ENCODE measurements around the gene STK25. TPM values are rescaled to one million over a fixed set of nuclear protein-coding genes. Genes with fewer than 3 reads are reported as not detected.
"Not testable (repeated sequence)": the region's sequence is repeated elsewhere in the genome, so short reads cannot be mapped to it uniquely, and the experiment has no call there.

STK25 gene
- total RNA-seq, 1 donor from 2014 or later, result 192 TPM

DNA sequence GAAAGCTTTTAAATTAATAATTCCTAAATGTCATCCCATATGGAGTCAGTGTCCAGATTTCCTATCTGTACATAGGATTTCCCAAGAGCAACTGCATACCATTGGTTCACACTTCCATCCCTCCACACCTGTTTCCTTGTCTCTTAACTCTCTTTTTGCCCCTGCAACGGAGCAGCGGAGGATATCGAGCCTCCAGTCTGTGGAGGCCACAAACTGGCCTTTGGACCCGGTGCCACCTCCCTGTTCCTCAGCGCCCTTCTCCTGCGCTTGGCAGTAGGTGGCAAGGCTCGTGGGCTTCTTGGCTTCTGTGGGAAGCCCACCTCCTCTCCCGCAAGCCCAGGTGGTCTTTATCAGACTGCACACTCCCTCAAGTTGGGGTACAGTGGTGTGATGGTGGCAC is 23.8 kb upstream of the STK25 start:
- peaks cover 5% of the 10 kb centered on the region for H3K4me1 Mint-ChIP-seq
- no peak for DNase-seq (ENCODE audit: low spot score in 2 of 2, unreplicated experiment in 2 of 2)
- no peaks in the 10 kb centered on the region for H3K36me3 Mint-ChIP-seq
- no peak for TF ChIP-seq CTCF (IDR thresholded peaks at IDR 0.05; ENCODE audit: unreplicated experiment)
- no peak overlapping the region for H3K4me3 Mint-ChIP-seq
- H3K9me3 Mint-ChIP-seq, result no peaks in the 10 kb centered on the region
- H3K27me3 Mint-ChIP-seq (ENCODE audit: low read depth), result no peaks in the 10 kb centered on the region
- no peak overlapping the region for H3K27ac Mint-ChIP-seq

DNA sequence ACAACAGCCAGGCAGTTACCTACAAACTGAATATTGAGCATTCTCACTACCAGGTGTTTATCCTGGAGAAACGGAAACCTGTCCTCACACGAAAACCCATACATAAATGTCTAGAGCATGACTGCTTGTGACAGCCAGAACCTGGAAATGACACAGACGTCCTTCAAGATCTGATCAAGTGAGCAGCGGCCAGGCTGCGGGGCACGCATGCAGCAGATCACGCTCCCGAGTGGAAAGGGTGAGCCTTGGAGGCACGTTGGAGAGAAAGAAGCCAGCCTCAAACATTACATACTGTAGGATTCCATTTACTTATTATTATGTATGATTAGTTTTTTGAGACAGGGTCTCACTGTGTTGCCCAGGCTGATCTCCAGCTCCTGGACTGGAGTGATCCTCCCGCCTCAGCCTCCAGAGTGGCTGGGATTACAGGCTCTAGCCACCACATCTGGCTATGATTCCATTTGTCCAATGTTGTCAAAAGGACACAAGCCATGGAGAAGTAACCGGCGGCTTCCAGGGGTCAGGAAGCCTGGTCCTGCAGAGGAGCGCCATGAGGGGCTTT is 22.9 kb upstream of the STK25 start:
- H3K4me3 Mint-ChIP-seq, result no peak overlapping the region
- H3K27me3 Mint-ChIP-seq (ENCODE audit: low read depth), result no peaks in the 10 kb centered on the region
- no peaks in the 10 kb centered on the region for H3K36me3 Mint-ChIP-seq
- H3K9me3 Mint-ChIP-seq, result peaks cover 3% of the 10 kb centered on the region
- H3K4me1 Mint-ChIP-seq, result peaks cover 3% of the 10 kb centered on the region
- no peak for DNase-seq (ENCODE audit: low spot score in 2 of 2, unreplicated experiment in 2 of 2)
- no peak for TF ChIP-seq CTCF (IDR thresholded peaks at IDR 0.05; ENCODE audit: unreplicated experiment)
- no peak overlapping the region for H3K27ac Mint-ChIP-seq

DNA sequence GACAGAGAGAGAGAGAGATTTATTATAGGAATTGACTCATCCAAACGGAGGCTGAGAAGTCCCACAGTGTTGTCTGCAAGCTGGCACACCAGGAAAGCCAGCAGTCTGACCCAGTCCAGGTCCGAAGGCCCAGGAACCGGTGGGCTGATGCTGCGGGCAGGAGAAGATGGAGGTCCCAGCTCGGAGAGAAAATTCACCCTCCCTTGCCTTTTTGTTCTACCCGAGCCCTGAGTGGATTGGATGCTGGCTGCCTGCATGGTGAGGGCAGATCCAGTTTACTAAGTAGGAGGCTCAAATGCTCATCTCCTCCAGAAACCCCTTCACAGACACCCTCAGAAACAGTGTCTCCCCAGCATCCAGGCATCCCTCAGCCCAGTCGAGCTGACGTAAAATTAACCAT is 22.2 kb upstream of the STK25 start:
- no peak for TF ChIP-seq CTCF (IDR thresholded peaks at IDR 0.05; ENCODE audit: unreplicated experiment)
- no peak for DNase-seq (ENCODE audit: low spot score in 2 of 2, unreplicated experiment in 2 of 2)
- Mint-ChIP-seq H3K27ac (no peak overlapping the region), H3K4me3 (no peak overlapping the region), H3K27me3 (ENCODE audit: low read depth) (no peaks in the 10 kb centered on the region), H3K36me3 (no peaks in the 10 kb centered on the region), H3K9me3 (peaks cover 7% of the 10 kb centered on the region), H3K4me1 (no peaks in the 10 kb centered on the region)

GRCh38 chr2:241525818-241526780 is 17.7 kb upstream of the STK25 start:
- H3K4me3 Mint-ChIP-seq; H3K4me1 Mint-ChIP-seq; H3K27me3 Mint-ChIP-seq (ENCODE audit: low read depth); DNase-seq (ENCODE audit: low spot score in 2 of 2, unreplicated experiment in 2 of 2); H3K27ac Mint-ChIP-seq; H3K36me3 Mint-ChIP-seq: not testable (repeated sequence)
- H3K9me3 Mint-ChIP-seq, result peaks cover 11% of the 10 kb centered on the region

- no peaks in the 10 kb centered on the region for H3K36me3 Mint-ChIP-seq
- no peak for TF ChIP-seq CTCF (IDR thresholded peaks at IDR 0.05; ENCODE audit: unreplicated experiment)
- H3K9me3 Mint-ChIP-seq, result peaks cover 13% of the 10 kb centered on the region
- peaks cover 2% of the 10 kb centered on the region for H3K27me3 Mint-ChIP-seq (ENCODE audit: low read depth)
- no peak overlapping the region for H3K4me3 Mint-ChIP-seq
- DNase-seq (ENCODE audit: low spot score in 2 of 2, unreplicated experiment in 2 of 2), result no peak
- no peaks in the 10 kb centered on the region for H3K4me1 Mint-ChIP-seq
- H3K27ac Mint-ChIP-seq, result no peak overlapping the region
Observed at GRCh38 chr2:241522477-241522876, 14.1 kb upstream of the STK25 start.

- Mint-ChIP-seq H3K9me3 (peaks cover 5% of the 10 kb centered on the region), H3K27ac (no peak overlapping the region), H3K27me3 (ENCODE audit: low read depth) (peaks cover 2% of the 10 kb centered on the region), H3K36me3 (no peaks in the 10 kb centered on the region), H3K4me3 (no peak overlapping the region), H3K4me1 (no peaks in the 10 kb centered on the region)
- DNase-seq (ENCODE audit: low spot score in 2 of 2, unreplicated experiment in 2 of 2), result no peak
- TF ChIP-seq CTCF (IDR thresholded peaks at IDR 0.05; ENCODE audit: unreplicated experiment), result no peak
Observed at GRCh38 chr2:241519669-241520068, 11.3 kb upstream of the STK25 start.
